Transverse colon (tissue), 4 donors: Measurements from ENCODE around the gene VWF. TPM values are rescaled to one million over a fixed set of nuclear protein-coding genes. Genes with fewer than 3 reads are reported as not detected.
"Not testable (repeated sequence)": the region's sequence is repeated elsewhere in the genome, so short reads cannot be mapped to it uniquely, and the experiment has no call there.

ENCODE experiments used
- DNase-seq: peaks from one replicate; pipeline ENCODE4 v3.0.0-alpha.2; 2019
- H3K27ac ChIP-seq, 4 donors: fragments of 200-600 bp; sonication (generic); 2 replicates each; pipeline ENCODE4 v1.5.1; 2016 to 2018; ENCODE audit warnings: inconsistent platforms in 4 of 4
- H3K27me3 ChIP-seq: fragments of 200-600 bp; sonication (generic); 2 replicates; pipeline ENCODE4 v1.5.1; 2017; ENCODE audit warnings: inconsistent platforms
- H3K36me3 ChIP-seq, 4 donors: fragments of 200-600 bp; sonication (generic); 2 replicates each; pipeline ENCODE4 v1.5.1; 2017 to 2019; ENCODE audit warnings: inconsistent platforms in 4 of 4
- H3K4me1 ChIP-seq, 4 donors: fragments of 200-600 bp; sonication (generic); 2 replicates each; pipeline ENCODE4 v1.5.1; 2017 to 2020; ENCODE audit warnings: inconsistent platforms in 4 of 4
- H3K4me3 ChIP-seq, 4 donors: fragments of 200-600 bp; sonication (generic); 1 replicate in 1 of 4; 2 replicates in 3 of 4; pipeline versions ENCODE4 v1.5.1 to v1.6.1; 2017 to 2019; ENCODE audit warnings: inconsistent platforms in 4 of 4
- H3K9me3 ChIP-seq, 2 donors: fragments of 200-600 bp; sonication (generic); 2 replicates each; pipeline ENCODE4 v1.5.1; 2017 to 2019; ENCODE audit warnings: inconsistent platforms in 2 of 2
- CTCF ChIP-seq, 5 experiments: fragments of 200-600 bp in 3 of 5; fragments of 450-650 bp in 2 of 5; sonication (generic) in 3 of 5; IDR thresholded peaks; 1 replicate in 2 of 5; 2 replicates in 3 of 5; pipeline ENCODE4 v1.5.1; 2016 to 2017; ENCODE audit warnings: antibody characterized with exemption in 5 of 5, inconsistent platforms in 3 of 5, mild to moderate bottlenecking in 2 of 5, moderate library complexity in 1 of 5
- EP300 ChIP-seq: sonication (generic); formaldehyde crosslinking; IDR thresholded peaks from one replicate; pipeline ENCODE4 v1.6.1; 2017; ENCODE audit warnings: antibody characterized with exemption, low read depth
- POLR2A ChIP-seq: fragments of 450-650 bp; IDR thresholded peaks from one replicate; pipeline ENCODE4 v1.6.1; 2016; ENCODE audit warnings: antibody characterized with exemption, mild to moderate bottlenecking, moderate library complexity
- POLR2AphosphoS5 ChIP-seq, 3 donors: sonication (generic); formaldehyde crosslinking; IDR thresholded peaks; one replicate each; pipeline ENCODE4 v1.6.1; 2016; ENCODE audit warnings: antibody characterized with exemption in 3 of 3
- WGBS, 2 donors: methylation state at CpG; one replicate each; pipeline ENCODE4 v1.1.5; 2018; ENCODE audit warnings: low coverage in 1 of 2; 5-methylcytosine and 5-hydroxymethylcytosine counted together
- in situ Hi-C, 4 donors: fragments of 200-750 bp; cut with MboI; loops; one replicate each; pipeline versions ENCODE4 v1.15.0 to v1.15.1; 2017; ENCODE audit warnings: low sequenced_read_pairs in 3 of 4, low pct_ligation_motif_present in 1 of 4, low pct_unique_long_range_greater_than_20kb in 1 of 4
- intact Hi-C: fragments of 100-400 bp; cut with DNase I; formaldehyde crosslinking; loops from one replicate; pipeline ENCODE4 v1.15.1; 2023; ENCODE audit warnings: low total_unique reads
- total RNA-seq, 4 donors: library from RNA; depleted of rRNA; stranded (reverse); fragments of >200 nt; gene quantifications; one replicate each; pipeline ENCODE4 v1.1.0, GENCODE V29; 2016

Gene VWF
- total RNA-seq, 4 donors from 2014 or later: 31.3 to 71.2 (median 51.5) TPM

GRCh38 chr12:6157482-6157881 is 33.0 kb upstream of the VWF start:
- Histone ChIP-seq H3K36me3 (no peaks in the 10 kb centered on the region), H3K27ac (no peak overlapping the region), H3K9me3 (no peaks in the 10 kb centered on the region), H3K27me3 (no peaks in the 10 kb centered on the region), H3K4me3 (no peak overlapping the region), H3K4me1 (no peaks in the 10 kb centered on the region)
- DNase-seq: no peak
- 88 to 90% methylated on average over 4 of the region's 4 CpGs for WGBS, 2 donors
- in situ Hi-C loops: no loop called here
- intact Hi-C loops: no loop called here
- TF ChIP-seq CTCF (IDR thresholded peaks at IDR 0.05) (no peak), EP300 (no peak), POLR2AphosphoS5 (IDR thresholded peaks at IDR 0.05) (no peak), POLR2A (no peak)

DNA sequence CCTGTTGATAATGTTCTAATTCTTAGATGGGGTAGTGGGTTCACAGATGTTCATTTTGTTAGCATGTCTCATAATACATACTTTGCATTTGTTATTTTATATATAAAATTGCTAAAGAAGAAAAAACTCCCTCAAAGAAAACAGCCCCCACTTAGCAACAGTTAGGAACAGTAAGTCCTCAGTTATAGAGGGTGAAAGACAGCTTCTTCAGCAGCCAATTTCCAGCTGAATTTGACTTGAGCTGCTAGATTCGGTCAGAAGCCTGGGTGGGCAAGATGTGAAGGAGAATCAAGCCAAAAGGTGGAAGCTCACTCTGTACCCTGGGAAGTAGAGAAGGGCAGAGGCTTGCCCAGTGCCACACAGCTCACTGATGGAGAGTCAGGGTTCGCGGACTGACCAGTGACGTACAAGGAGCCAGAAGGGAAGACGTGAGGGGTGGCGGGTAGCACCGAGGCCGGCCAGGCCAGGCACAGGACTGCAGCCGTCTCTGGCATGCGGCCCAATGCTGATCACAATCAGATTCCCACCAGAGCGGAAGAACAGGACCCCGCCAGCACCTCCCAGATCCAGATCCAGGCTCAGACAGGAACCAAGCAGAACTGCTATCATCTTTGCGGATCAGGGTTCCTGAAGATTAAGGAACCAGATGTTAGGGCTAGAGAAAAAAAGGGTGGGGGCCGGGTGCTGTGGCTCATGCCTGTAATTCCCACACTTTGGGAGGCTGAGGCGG is 30.4 kb upstream of the VWF start:
- intact Hi-C loops: no loop called here
- WGBS, 2 donors: 80 to 84% methylated on average over 5 to 15 of the region's 15 CpGs
- peak; percentile 27 for DNase-seq

DNA sequence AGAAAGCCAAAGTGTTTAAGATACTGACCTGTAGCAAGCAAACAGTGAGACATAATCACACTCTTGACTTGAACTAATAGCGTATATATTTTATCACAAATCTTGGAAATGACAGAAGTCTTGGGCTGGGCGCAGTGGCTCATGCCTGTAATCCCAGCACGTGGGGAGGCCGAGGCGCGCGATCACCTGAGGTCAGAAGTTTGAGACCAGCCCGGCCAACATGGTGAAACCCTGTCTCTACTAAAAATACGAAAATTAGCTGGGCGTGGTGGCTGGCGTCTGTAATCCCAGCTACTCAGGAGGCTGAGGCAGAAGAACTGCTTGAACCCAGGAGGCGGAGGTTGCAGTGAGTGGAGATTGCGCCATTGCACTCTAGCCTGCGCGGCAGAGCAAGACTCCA is 24.3 kb upstream of the VWF start:
- H3K27me3 ChIP-seq, H3K4me1 ChIP-seq, H3K27ac ChIP-seq, intact Hi-C loops, H3K36me3 ChIP-seq, DNase-seq, H3K9me3 ChIP-seq, H3K4me3 ChIP-seq, in situ Hi-C loops: not testable (repeated sequence)
- 94% methylated on average over 3 to 15 of the region's 15 CpGs for WGBS, 2 donors

More for the DNA sequence above, 30.4 kb upstream of the VWF start:
- TF ChIP-seq CTCF (IDR thresholded peaks at IDR 0.05) (no peak), POLR2AphosphoS5 (IDR thresholded peaks at IDR 0.05) (no peak), POLR2A (no peak), EP300 (no peak)
- Histone ChIP-seq H3K36me3 (no peaks in the 10 kb centered on the region), H3K9me3 (no peaks in the 10 kb centered on the region), H3K27me3 (no peaks in the 10 kb centered on the region), H3K27ac (no peak overlapping the region), H3K4me1 (no peaks in the 10 kb centered on the region), H3K4me3 (no peak overlapping the region)
- in situ Hi-C loops: no loop called here

GRCh38 chr12:6148061-6148460 is 23.6 kb upstream of the VWF start:
- intact Hi-C loops: no loop called here
- DNase-seq: no peak
- no peaks in the 10 kb centered on the region for H3K4me1 ChIP-seq
- in situ Hi-C loops: no loop called here
- TF ChIP-seq POLR2AphosphoS5 (IDR thresholded peaks at IDR 0.05) (no peak), EP300 (no peak), CTCF (IDR thresholded peaks at IDR 0.05) (no peak), POLR2A (no peak)
- no peaks in the 10 kb centered on the region for H3K9me3 ChIP-seq
- 70% methylated on average over 2 of the region's 2 CpGs; no CpG with 5 or more reads in 1 of the 2 donors for WGBS, 2 donors
- no peaks in the 10 kb centered on the region for H3K27me3 ChIP-seq
- no peak overlapping the region for H3K27ac ChIP-seq
- no peaks in the 10 kb centered on the region for H3K36me3 ChIP-seq
- no peak overlapping the region for H3K4me3 ChIP-seq

GRCh38 chr12:6146951-6147350 is 22.5 kb upstream of the VWF start:
- intact Hi-C loops (no loop called here), in situ Hi-C loops (no loop called here)
- Histone ChIP-seq H3K4me3 (no peak overlapping the region), H3K27ac (no peak overlapping the region), H3K9me3 (no peaks in the 10 kb centered on the region), H3K27me3 (no peaks in the 10 kb centered on the region), H3K4me1 (peaks cover 0 to 3% (median 0%) of the 10 kb centered on the region in 4 donors), H3K36me3 (no peaks in the 10 kb centered on the region)
- no peak for TF ChIP-seq EP300
- no peak for TF ChIP-seq POLR2AphosphoS5 (IDR thresholded peaks at IDR 0.05)
- TF ChIP-seq CTCF (IDR thresholded peaks at IDR 0.05): no peak
- TF ChIP-seq POLR2A: no peak
- WGBS, 2 donors: 52 to 85% methylated on average over 2 to 5 of the region's 5 CpGs
- no peak for DNase-seq
